G401 (cell line): ENCODE results near the gene SHKBP1. TPM values are rescaled to one million over a fixed set of nuclear protein-coding genes. Genes with fewer than 3 reads are reported as not detected.

Experiments
- DNase-seq: peaks from one replicate; pipeline ENCODE4 v3.0.0-alpha.2; 2015; ENCODE audit warnings: low spot score
- in situ Hi-C: cut with HindIII; loops from 2 replicates; pipeline ENCODE4 v1.10.0; 2016; ENCODE audit warnings: low sequenced_read_pairs, mixed read lengths
- total RNA-seq: library from RNA; depleted of rRNA; stranded (reverse); fragments of >200 nt; shearing (Covaris generic); gene quantifications from 2 replicates; pipeline ENCODE4 v1.2.3, GENCODE V29; 2014

SHKBP1 gene
- total RNA-seq, 1 experiment from 2014 or later, result 115 TPM

DNA sequence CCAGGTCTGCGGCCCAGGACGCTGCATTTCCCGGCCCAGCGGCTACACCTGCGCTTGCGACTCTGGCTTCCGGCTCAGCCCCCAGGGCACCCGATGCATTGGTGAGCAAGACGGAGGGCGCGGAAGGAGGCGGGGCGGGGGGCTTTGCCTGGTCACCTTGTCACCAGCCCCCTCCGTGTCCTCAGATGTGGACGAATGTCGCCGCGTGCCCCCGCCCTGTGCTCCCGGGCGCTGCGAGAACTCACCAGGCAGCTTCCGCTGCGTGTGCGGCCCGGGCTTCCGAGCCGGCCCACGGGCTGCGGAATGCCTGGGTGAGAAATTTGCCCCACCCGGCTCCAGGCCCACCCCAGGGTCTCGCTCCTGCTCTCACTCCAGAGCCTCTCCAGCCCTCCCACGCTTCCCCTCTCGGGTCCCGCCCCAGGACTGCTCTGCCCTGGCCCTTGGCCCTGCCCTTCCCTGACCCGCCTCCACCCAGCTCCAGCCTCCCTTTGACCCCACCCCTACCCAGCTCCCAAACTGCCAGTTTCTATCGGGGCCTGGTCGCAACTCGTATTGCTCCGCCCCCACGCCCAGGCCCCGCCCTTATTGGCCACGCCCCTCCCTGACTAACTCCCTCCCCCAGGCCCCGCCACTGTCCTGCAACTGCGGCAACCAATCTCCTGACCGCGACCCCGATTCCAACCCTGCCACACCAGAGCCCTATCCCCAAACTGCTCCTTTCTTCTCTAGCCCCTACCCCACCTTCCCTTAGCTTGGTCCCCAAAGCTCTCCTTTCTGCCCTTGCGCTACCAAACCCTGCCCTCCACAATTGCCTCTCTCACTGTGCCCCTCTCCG is 33.1 kb downstream of the SHKBP1 start:
- DNase-seq, result peak; percentile 12
- in situ Hi-C loops, result no loop called here

DNA sequence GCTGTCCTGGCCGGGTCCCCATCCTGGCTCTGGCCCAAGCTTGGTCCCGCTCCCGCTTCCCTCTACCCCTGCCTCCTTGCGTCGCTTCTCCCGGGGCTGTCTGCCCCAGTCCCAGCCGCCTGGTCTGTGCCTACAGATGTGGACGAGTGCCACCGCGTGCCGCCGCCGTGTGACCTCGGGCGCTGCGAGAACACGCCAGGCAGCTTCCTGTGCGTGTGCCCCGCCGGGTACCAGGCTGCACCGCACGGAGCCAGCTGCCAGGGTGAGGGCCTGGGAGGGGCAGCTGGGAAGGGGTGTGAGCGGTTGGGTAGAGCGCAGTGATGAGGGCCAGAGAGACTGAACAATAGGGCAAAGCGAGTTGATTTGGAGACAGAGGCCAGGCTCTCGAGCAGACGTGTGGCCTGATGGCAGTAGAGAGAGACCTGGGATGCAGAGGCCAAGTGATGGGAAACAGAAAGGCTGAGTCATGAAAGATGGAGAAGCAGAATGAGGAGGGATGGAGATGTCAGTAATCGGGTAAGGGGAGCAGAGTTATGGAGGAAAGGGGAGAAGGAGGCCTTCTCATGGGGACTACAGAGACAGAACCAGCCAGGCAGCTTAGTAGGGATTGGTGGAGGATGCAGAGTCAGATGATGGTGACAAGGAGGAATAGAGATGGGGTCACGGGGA is 33.9 kb downstream of the SHKBP1 start:
- in situ Hi-C loops, result no loop called here
- DNase-seq, result no peak

DNA sequence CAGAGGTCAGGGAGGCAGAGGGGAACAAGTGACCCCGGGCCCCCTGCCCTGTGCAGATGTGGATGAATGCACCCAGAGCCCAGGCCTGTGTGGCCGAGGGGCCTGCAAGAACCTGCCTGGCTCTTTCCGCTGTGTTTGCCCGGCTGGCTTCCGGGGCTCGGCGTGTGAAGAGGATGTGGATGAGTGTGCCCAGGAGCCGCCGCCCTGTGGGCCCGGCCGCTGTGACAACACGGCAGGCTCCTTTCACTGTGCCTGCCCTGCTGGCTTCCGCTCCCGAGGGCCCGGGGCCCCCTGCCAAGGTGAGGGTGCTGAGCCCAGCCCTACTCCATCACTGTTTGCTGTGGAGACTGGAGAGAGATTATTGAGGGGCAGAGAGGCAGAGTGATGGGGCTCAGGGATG is 34.4 kb downstream of the SHKBP1 start:
- in situ Hi-C loops, result no loop called here
- DNase-seq, result no peak

DNA sequence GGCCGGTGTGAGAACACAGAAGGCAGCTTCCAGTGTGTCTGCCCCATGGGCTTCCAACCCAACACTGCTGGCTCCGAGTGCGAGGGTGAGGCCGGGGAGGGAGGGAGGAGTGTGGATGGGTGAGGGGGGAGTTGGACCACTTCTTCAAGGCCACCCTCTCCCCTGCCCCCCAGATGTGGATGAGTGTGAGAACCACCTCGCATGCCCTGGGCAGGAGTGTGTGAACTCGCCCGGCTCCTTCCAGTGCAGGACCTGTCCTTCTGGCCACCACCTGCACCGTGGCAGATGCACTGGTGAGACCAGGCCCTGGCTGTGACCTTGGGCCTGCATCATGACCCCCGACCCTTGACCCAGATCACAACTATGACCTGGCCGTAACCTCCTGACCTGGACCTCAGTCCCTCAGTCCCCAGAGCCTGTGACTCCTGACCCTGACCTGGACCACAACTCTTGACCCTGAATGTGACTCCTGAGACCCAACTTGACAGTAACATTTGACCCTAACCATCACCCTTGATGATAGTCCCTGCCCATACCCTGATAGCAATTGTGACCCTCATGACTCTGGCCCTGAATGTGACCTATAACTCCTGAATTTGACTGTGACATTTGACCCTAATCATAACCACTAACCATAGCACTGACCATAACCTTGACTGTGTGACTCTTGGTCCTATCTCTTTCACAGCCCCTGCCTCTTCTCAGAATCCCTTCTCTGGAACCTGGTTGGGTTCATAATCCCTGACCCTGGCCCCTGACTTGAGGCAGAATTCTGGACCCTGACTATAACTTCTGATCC is 35.4 kb downstream of the SHKBP1 start:
- in situ Hi-C loops, result no loop called here
- DNase-seq, result no peak

DNA sequence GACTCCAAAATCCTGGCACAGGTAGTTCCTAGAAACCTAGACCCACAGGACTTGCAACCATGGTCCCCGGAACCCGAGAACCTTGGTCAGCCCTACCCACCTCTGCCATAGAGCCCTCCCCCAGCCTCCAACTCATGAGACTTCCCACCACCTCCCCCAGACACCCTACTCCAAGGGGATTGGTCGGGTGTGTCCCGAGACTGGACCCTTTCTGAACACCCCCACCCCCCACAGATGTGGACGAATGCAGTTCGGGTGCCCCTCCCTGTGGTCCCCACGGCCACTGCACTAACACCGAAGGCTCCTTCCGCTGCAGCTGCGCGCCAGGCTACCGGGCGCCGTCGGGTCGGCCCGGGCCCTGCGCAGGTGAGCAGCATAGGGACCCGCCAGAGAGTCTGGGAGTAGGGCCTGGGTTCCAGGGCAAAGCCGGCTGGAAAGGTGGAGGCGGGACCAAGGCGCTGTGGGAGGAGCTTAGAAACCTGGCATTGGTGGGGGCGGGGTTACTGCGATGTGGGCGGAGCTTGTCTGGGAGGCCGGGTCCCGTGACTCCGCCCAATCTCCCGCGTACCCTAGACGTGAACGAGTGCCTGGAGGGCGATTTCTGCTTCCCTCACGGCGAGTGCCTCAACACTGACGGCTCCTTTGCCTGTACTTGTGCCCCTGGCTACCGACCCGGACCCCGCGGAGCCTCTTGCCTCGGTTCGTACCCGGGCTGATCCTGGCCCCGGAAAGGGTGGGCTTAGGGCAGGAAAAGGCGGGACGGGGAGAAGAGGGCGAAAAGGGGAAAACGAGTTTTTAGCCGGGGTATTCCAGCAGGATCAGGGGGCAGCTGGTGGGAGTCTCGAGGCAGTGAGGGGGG is 36.4 kb downstream of the SHKBP1 start:
- no peak for DNase-seq
- in situ Hi-C loops, result no loop called here

DNA sequence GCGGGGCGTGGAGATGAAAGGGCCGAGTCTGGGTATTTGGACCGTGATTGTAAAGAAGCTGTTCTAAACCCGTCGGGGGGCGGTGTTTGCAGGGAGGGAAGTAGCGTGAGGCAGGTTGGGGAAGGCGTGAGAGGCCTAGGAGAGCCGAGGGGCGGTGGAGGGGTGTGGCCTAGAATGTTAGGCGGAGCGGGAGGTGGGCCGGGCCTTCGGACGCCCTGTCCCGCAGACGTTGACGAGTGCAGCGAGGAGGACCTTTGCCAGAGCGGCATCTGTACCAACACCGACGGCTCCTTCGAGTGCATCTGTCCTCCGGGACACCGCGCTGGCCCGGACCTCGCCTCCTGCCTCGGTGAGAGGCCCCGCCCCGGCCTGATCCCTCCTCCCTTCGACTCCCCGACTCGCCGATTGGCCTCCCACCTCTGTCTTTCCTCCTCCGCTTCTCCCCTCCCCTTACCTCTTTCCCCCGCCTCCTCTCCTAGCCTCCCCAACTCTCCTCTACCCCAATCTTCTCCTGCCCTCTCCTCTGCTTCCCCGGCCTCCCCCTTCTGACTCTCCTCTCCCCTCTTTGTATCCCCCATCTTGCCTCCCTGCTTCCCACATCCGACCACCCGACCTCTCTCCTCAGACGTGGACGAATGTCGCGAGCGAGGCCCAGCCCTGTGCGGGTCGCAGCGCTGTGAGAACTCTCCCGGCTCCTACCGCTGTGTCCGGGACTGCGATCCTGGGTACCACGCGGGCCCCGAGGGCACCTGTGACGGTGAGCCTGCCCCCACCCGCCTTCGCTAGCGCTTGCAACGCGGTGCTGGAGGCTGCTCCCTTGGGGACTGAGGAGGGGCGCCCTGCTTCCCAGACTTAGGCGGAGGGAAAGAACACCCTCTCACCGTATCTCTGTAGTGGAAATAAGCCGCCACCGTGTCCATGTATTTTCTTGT is 37.3 kb downstream of the SHKBP1 start:
- DNase-seq, result no peak
- in situ Hi-C loops, result no loop called here

DNA sequence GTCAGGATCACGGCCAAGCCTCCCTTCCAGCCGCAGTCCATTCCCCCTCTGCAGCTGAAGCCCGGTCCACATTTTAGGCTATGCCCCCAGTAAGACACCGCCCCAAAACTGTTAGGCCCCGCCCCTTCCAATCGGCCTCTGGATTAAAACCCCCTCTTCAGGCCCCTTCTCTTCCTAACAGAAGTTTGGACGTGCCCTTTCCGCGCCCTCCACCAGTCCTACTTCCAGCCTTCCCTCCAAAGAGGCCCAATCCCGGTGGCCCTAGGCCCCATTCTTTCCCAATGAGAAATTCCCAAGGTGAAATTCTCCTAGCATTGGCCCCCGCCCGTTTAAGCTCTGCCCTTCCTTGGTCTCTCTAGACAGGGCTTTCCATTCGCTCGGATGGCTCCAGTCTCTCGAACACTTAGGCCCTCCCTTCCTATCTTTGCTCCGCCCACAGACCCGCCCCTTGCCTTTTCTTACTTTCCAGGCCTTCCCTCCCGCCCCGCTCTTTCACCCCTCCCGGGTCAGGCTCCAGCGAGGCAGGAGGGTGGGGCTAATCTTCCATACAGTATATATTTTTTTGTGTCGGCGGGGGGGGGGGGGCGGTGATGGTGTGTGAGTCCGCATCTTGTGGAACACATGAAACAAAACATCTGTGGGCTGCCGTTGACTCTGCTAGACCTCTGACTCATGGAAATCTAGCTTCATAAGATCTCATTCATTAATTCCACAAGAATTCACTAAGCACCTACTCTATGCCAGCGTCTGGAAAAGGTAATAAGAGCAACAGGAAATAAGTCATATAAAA is 38.1 kb downstream of the SHKBP1 start:
- in situ Hi-C loops, result no loop called here
- DNase-seq, result no peak

DNA sequence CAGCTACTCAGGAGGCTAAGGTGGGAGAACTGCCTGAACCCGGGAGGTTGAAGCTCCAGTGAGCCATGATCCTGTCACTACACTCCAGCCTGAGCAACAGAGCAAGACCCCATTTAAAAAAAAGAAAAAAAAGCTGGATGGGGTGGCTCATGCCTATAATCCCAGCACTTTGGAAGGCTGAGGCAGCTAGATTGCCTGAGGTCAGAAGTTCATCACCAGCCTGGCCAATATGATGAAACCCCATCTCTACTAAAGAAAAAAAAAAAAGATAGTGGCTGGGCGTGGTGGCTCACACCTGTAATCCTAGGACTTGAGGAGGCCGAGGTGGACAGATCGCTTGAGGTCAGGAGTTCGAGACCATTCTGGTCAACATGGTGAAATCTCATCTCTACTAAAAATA is 39.5 kb downstream of the SHKBP1 start:
- DNase-seq, result no peak
- in situ Hi-C loops, result no loop called here

DNA sequence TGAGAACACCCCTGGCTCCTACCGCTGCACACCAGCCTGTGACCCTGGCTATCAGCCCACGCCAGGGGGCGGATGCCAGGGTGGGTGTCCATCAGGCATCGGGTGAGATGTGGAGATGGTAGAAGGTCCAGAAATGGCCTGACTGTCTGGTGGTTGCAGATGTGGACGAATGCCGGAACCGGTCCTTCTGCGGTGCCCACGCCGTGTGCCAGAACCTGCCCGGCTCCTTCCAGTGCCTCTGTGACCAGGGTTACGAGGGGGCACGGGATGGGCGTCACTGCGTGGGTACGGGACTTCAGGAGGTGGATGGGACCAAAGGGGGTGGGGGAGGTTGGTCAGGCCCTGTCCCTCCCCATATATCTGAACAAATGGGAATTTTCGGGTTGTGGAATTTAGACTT is 40.3 kb downstream of the SHKBP1 start:
- in situ Hi-C loops, result no loop called here
- no peak for DNase-seq

DNA sequence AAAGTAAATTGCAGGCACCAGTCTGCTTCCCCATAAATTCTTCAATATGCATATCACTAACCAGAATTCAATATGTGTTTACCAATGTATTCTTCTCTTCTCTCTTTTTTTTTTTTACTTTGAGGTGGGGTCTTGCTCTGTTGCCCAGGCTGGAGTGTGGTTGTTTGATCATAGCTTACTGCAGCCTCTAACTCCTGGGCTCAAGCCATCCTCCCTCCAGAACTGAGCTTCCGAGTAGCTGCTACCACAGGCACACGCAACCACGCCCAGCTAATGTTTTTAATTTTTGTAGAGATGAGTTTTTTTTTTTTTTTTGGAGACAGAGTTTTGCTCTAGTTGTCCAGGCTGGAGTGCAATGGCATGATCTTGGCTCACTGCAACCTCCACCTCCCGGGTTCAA is 41.3 kb downstream of the SHKBP1 start:
- DNase-seq, result no peak
- in situ Hi-C loops, result no loop called here

DNA sequence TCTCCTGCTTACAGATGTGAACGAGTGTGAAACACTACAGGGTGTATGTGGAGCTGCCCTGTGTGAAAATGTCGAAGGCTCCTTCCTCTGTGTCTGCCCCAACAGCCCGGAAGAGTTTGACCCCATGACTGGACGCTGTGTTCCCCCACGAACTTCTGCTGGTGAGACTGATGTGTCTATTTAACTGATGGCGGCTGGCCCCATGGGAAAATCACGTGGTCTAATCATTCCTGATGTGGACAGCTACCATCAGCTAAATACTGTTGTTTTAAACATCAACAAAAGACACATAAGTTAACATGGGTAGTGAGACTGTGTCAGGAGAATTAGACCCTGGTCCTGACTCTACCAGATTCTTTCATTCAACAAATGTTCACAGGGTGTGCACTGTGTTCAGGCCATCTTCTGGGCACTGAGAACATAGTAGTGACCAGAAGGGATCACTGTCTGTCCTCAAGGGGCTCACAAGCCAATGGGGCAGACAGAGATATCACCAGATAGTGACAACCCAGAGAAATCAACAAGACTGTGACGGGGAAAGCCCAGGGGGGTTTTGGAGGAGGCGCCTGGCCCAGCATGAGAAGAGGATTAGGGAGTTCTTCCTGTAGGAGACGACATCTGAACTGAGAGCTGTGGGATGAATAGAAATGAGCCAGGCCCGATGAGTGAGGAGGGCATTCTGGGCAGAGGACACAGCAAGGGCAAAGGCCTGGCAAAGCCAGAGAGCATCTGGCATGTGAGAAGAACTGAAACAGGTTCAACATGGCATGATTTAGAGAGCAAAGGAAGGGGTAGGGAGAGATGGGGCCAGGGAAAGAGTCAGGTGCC is 42.9 kb downstream of the SHKBP1 start:
- DNase-seq, result no peak
- in situ Hi-C loops, result no loop called here

DNA sequence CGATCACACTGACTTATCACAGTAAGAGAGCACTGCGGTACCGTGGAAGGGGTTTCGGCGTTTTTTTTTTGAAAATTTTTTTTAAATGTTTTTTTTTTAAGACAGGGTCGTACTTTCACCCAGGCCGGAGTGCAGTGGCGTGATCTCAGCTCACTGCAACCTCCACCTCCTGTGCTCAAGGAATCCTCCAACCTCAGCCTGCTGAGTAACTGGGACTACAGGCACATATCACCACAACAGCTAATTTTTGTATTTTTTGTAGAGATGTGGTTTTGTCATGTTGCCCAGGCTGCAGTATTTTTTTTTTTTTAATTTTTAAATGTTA is 43.5 kb downstream of the SHKBP1 start:
- DNase-seq, result no peak
- in situ Hi-C loops, result no loop called here

DNA sequence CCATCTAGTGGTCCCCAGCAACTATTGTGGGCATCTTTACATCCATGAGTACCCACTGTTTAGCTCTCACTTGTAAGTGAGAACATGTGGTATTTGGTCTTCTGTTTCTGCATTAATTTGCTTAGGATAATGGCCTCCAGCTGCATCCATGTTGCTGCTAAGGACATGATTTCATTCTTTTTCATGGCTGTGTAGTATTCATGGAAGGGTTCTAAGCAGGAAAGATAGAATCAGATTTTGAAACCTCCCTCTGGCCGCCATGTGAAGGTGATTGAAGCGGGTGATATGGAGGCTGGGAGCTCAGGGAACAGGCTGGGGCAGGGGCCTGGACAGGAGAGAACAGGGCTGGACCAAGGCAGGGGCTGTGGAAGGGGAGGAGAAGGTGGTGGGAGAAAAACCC is 44.6 kb downstream of the SHKBP1 start:
- in situ Hi-C loops, result no loop called here
- DNase-seq, result no peak

DNA sequence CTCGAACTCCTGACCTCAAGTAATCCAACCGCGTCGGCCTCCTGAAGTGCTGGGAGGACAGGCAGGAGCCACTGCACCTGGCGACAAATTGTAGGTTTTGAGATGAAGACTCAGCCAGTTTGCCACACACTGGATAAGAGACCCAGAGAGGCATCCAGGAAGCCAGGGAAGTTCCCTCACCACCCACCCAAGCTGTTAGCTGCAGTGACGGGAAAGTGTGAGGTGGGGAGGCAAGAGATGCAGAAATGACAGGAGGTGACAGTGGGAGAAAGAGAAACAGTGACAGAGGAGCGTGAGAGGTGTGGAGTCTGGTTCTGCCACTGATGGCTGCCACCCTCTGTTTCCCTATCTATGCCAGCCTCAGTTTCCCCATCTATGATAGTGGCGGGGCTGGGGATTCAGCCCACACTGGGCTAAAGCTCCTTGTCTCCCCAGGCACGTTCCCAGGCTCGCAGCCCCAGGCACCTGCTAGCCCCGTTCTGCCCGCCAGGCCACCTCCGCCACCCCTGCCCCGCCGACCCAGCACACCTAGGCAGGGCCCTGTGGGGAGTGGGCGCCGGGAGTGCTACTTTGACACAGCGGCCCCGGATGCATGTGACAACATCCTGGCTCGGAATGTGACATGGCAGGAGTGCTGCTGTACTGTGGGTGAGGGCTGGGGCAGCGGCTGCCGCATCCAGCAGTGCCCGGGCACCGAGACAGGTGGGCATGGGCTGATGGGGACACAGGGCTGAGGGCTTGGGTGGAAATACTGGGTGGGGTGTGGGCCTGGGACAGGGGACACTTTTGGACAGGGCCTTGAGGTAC is 45.5 kb downstream of the SHKBP1 start:
- in situ Hi-C loops, result no loop called here
- no peak for DNase-seq

DNA sequence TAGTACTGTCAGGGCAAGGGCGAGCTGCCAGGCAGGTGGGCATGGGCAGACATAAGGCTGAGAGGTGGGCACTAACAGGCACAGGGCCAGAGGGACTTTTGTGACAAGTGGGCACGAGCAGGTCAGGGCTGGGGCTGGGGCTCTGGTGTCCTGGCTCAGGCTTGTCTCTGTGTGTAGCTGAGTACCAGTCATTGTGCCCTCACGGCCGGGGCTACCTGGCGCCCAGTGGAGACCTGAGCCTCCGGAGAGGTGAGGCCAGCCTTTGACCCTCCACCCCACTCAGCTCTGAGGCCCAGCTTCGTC is 46.1 kb downstream of the SHKBP1 start:
- in situ Hi-C loops, result no loop called here
- no peak for DNase-seq
